Measurements from ENCODE around the gene CCDC17.

DNA sequence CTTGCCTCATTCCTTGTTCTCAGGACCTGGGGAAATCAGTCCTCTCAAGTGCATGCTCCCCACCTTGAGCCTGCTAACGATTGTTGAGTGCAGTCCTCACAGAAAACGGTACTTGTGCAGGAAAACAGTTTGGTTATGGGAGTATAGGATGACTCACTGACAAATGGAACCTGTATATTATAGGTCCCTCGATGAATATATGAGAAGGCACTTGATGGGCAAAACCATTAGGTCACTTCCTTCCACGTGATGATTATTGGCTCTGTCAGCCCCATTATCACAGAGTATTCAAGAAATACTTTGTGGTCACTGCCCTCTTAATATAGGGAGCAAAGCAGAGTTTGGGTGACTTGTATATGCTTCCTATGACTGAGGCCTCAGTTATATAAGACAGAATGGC, 6.2 kb downstream of the CCDC17 start:
- no peak for TF ChIP-seq CTCF (IDR thresholded peaks at IDR 0.05)
- no peak for TF ChIP-seq POLR2A (IDR thresholded peaks at IDR 0.05)
- no peak for TF ChIP-seq POLR2AphosphoS5 (IDR thresholded peaks at IDR 0.05)
- TF ChIP-seq EP300 (IDR thresholded peaks at IDR 0.05; ENCODE audit: low read depth): no peak
